HG03439 (cell line): ENCODE results near the gene PAMR1.

Experiments
- ATAC-seq: cut with Tn5 transposase; IDR thresholded peaks from one replicate; pipeline ENCODE4 v1.9.1; 2021; ENCODE audit warnings: mild to moderate bottlenecking, moderate library complexity; ENCODE audit not compliant: unreplicated experiment

PAMR1 gene

DNA sequence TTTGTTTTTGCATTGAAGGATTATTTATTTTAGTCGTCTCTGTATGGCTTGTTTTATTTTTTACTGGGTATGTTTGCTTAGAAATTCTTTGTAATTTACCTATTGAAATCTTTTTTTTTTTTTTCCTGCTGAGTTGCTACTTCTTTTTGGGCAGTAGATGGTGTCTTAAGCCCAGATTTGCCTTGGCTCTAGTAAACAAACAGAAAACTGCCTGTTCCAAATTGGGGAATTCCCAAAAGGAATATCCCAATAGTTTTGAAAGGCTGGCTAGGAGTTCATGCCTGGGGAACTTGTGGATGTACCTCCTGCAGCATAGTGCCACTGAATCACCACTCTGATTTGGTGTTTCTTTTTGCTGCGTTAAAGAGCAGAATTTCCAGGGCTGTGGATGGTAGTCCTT, 17.7 kb downstream of the PAMR1 start:
- ATAC-seq = no peak

DNA sequence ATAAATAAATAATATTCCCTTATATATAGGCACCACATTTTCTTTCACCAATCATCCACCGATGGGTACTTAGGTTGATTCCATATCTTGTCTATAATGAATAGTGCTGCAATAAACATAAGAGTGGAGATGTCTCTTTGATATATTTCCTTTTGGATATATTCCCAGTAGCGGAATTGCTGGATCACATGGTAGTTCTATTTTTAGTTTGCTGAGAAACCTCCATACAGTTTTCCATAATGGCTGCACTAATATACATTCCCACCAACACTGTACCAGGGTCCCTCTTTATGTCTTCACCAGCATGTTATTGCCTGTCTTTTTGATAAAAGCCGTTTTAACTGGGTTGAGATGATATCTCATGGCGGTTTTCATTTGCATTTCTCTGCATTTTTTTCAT, 23.6 kb downstream of the PAMR1 start:
- ATAC-seq = no peak

DNA sequence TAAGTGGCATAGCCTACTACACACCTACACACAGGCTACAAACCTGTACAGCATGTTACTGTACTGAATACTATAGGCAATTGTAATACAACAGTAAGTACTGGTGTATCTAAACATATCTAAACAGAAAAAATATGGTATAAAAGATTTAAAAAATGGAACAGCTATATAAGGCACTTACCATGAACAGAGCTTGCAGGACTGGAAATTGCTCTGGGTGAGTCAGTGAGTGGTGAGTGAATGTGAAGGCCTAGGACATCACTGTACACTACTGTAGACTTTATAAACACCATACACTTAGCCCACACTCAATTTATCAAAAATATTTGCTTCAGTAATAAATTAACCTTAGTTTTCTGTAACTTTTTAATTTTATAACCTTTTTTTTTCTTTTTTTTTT, 24.7 kb downstream of the PAMR1 start:
- ATAC-seq = no peak

DNA sequence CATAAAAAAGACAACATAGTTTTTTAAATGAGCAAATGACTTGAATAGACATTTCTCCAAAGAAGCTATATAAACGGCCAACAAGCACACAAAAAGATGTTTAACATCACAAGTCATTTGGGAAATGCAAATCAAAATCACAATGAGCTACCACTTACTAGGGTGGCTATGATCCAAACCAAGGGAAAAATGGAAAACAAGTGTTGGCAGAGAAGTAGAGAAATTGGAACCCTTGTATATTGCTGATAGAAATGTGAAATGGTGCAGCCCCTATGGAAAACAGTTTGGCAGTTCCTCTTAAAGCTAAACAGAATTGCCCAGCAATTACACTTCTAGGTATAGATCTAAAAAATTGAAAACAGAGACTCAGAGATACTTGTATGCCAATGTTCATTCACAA, 29.0 kb downstream of the PAMR1 start:
- ATAC-seq = no peak

DNA sequence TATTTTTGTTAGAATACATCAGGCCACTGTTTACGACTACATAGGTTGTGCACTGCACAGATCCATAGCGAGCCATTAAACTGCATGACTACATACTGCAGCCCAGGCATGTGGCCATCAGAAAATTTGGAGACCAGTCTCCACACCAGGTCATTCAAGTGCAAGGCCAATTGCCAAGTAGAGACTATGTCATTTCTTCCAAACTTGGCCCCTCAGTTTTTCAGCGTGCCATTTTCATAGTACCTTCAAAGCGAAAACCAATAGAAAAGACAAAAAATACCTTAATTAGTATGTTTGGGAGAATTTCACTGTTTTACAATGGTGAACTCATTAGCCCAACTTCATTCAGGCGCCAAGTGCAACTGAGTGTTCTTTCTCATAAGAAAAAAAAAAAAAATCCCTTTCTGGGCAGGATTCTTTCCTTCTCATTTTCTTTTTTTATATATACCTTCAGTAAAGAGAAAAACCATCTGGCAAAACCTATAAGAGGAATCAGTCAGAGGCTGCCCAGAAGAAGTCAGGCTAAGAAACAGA, 30.4 kb downstream of the PAMR1 start:
- no peak for ATAC-seq

DNA sequence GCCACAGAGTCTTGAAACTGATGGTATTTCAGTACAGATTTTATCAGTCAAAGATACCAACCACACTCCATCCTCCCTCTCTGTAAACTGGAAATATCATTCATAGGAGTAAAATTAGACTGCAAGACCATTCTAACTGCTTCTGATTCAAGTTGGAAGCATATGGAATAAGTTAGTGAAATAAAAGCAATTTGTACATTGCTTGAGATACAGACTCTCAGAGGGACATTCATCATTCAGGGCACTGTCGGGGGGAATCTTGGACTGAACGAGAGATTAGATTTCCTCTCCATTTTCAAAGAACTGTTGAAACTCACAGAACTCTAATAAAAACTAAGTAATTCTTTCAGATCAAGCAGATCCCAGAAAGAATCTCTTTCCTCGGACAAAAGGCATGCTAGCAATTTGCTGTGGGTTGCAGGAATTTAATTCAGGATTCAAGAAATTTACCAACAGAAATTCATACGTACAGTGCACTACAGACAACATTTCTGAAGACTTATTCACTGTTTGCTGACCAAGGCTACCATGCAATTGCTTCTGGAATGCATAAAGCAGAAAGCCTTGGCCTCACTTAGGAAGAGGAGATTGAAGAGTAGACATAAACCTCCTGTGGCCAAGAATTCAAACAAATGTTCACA, 34.1 kb downstream of the PAMR1 start:
- no peak for ATAC-seq

DNA sequence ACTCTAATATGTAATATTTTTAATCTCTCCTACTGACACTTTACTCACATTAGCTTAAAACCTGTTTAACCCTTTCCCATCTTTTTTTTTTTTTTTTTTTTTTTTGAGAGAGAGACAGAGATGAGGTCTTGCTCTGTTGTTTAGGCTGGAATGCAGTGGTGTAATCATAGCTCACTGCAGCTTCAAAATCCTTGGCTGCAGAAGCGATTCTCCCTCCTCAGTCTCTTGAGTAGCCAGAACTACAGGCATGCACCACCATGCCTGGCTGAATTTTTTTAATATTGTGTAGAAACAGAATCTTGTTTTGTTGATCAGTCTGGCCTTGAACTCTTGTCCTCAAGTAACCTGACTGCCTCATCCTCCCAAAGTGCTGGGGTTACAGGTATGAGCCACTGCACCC, 37.3 kb downstream of the PAMR1 start:
- no peak for ATAC-seq

DNA sequence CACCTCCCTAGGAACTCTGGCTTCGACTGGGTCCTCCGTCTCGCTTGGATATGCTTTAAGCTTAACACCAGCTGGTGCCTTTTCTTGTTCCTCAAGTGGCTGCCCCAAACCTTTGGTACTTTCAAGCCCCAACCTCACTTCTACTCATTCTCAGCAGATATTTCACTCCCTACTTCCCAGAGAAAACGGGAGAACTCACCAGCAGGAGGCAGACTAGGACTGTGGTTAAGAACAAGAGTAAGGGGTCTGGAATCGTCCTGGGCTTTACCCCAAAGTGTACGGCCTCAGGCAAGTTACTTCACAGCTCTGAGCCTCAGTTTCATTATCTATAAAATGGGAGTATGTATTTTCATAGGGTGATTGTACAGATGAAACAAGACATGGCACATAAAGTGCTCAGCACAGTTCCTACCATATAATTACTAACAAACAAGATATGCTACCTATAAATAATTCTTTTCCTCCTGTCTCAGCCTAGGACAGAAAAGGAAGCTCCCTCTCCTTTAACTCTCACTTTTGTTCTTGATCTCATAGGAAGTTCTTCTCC, 37.8 kb downstream of the PAMR1 start:
- no peak for ATAC-seq

DNA sequence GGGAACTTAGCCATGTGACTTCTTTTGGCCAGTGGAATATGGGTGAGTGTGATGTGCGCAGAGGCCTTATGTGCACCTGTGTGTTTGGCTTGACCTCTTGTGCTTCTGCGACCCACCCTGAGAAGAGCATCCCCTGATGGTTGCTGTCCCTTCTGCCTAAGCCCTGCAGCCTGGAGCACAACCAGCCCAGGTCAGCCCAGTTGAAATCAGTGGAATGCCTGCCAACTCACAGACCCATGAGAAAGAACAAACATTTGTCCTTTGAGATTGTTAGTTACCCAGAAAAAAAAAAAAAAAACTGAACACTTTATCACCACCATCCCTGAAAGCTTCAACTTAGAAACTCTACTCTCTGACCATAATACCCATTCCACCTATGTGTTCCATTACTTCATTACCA, 38.5 kb downstream of the PAMR1 start:
- no peak for ATAC-seq

DNA sequence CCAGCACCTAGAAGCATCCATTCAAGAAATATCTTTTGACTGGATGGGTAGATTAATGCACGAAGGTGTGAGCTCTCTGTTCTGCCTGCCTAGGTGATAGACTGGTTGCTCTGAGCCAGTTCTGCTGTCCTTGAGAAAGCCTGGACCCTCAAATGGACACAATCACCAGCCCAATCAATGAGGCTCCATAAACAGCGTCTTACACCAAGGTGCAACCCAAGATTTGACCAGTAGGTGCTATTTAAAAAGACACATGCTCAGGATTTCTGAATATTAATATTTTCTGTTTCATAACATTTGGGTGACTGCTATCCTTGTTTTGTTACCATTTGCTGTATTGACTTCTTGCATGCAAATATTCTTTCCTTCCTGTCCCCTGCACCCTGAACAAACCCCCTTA, 39.0 kb downstream of the PAMR1 start:
- ATAC-seq = no peak

DNA sequence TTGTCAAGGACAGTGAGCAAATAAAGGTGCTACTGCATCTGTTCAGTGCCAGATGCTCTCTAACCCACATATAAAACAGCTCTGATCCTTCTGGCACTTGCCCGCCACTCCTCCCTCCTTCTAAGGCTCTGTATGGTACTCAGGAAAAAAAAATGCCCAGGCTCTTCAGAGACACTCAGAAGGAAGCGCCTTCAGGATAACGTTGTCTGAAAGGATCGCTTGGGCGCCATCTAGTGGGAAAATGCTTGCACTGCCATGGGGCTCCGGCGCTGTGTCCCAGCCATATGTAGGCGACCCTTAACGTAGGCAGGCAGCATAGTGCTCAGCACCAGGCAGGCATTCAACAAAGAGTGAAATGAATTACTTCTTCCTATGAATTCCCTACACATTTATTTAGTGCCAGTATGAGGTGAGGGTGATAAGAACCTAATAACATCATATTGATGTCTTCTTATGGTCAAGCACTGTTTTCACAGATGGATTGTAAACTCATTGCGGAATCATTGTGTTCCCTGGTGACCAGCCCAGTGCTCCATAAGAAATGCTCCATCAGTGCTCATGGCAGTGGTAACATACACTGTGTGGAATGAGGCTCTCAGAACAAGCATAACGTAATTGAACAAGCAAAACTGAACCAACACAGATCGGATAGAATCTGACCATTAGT, 39.6 kb downstream of the PAMR1 start:
- ATAC-seq = peak; percentile 74

DNA sequence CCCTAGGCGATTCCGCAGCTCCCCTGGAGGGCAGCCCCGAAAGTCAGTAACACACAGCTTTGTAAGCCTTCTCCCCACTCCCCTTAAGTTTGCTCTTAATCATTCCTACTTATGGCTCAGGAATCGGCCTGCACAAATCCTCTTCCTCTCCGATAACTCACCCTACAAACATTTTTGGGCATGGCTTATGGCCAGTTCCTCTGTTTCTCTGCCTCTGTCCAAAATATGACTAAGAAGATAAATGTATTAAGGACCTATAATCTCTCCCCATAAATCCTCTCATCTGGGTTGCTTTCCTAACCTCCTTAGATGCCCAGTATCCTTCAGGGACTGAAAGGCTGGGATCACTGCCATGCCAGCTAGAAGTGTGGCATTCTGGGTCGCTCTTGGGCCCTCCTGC, 41.0 kb downstream of the PAMR1 start:
- ATAC-seq = no peak

DNA sequence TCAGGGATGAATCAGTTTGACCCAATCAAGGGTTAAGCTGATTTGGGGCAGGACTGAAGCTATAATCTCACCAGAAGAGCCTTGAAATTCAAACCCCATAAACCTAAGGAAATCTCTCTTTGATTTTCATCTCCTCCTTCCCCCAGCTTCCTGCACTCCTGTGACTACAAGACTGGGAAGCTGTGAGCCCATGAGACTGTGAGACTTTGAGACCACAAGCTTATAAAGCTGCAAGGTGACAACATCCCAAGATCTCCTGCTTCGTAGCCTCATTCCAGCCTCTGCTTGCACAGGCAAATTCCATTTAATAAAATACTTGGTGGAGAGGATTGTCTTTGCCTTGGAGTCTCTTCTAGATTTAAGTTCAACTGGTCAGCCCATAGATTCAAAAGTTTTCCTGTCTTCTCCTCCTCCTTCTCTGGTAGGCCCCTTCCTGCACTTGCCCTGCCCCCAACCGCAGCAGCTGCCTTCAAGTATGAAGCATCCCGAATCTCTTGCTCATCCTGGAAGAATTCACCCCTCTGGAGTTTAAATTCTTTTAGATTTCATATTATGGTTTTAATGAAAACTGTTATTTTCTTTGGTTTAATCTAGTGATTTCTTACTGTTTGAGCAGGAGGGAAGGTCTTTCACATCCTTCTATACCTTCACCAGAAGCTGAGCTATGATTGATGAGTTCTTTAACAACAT, 42.1 kb downstream of the PAMR1 start:
- ATAC-seq = no peak

DNA sequence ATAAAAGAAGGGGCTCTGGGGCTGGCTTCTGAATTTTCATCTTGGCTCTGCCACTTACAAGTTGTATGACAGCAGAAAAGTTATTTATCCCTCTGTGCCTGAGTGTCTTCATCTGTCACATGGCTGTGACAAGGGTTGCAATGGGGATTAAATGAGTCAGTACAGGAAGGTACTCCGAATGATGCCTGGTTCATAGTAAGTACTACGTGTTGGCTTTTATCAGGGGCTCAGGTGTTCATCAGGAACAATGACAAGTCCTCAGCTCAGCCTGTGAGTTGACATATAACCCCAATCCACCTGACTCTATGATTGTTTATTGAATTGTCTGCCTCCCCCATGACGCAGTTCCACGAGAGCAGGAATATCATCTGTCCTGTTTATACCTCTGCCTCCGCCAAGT, 45.7 kb downstream of the PAMR1 start:
- no peak for ATAC-seq

DNA sequence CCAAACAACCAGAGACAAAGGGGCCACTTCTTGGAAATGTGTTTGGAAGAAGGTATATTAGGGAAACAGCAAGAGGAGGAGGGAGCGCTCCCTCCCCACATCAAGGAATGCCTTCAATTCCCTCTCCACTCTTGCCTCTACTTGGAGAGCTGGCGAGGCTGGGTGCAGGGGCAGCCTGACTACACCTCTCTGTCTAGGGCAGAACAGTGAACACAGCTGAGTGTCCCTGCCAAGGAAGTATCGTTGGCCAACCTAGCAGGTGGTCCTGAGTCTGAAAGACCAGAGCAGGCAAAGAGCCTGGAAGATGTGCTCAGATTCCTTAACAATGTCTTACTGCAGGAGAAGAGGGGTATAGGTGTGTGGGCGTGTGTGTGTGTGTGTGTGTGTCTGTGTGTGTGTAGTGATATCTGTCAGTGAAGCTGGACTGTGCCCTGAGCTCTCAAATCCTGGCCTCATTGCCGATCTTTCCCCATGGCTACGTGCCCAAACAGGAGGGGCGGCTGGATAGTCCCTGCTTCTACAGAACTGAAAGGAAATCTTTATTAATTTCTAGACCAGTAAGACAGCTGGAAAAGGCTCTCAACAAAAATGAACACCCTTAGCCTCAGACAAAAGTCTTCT, 46.8 kb downstream of the PAMR1 start:
- no peak for ATAC-seq

DNA sequence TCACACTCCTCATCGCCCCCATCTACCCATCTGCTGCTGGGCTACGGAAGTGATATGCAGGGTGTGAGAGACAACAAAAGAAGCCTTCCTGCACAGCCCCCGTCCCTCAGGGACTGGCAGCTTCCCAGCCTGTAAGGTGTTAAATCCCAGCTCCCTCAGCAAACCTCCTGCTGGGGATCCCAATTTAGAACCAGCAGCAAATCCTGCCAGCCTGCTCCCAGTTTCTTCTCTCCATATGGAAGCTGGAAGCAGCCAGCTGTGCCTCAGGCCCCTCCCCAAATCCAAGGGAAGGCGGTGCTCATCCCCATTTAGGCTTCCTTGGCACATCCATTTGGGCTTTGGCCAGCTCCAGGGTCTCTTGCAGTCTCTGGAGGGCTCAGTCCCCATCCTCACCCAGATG, 47.5 kb downstream of the PAMR1 start:
- ATAC-seq = no peak

DNA sequence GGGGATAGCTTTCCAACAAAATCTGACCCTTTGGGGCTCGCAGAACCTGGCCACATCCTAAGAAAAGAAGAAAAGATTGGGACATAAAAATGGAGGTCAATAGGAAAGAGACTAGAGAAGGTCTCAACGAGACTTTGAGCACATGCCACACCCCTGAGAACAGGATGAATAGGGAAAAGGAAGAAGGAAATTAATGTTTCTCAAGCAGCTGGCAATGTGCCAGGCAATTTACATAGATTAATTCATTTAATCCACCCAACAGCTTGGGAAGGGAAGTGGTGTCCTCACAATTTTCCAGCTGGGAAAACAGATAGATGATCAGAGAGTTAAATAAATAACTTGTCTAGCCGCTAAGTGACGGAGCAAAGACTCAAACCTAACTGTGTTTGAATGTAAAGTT, 50.7 kb downstream of the PAMR1 start:
- ATAC-seq = no peak

DNA sequence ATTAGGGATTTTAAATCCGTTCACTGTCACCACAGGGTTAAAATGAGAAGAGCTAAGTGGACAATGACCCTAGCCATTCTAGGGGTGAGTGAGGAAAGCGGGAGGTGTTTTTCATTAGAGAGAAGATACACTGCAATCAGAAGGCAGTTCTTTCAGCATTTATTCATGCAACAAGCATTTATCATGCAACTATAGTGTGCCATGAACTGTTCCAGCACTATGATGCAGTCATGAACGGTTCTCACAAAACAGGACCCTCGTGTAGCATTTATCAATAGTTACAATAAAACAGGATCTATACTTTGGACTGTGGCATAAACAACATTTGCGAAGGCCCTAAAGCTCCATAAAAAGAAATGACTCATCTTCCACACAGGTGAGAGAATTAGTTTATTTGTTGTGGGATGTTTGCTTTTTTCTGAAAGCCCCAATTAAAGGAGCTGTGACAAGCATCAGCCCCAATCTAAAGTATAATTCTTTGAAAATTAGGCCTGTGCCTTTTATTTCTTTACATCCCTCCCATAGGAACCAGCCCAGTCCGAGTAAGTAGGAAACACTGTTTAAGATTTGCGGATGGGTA, 51.5 kb downstream of the PAMR1 start:
- no peak for ATAC-seq

DNA sequence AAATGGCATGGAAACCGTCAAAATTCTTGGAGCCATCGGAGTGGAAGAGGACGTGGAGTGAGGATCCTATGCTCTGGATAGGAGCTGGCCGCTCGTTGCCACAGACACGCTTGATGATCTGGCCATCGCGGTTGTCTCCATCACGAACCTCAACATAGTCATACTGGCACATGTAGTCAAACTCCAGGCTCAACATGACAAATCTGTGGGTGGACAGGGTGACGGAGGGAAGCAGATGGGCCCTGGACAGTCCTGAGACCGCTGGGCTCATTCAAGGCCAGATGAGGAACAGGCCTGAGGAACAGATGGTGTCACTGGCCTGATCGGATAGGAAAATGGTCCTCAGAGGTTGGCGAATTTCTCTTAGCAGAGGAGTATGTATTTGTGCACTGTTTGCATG, 54.8 kb downstream of the PAMR1 start:
- ATAC-seq = no peak

DNA sequence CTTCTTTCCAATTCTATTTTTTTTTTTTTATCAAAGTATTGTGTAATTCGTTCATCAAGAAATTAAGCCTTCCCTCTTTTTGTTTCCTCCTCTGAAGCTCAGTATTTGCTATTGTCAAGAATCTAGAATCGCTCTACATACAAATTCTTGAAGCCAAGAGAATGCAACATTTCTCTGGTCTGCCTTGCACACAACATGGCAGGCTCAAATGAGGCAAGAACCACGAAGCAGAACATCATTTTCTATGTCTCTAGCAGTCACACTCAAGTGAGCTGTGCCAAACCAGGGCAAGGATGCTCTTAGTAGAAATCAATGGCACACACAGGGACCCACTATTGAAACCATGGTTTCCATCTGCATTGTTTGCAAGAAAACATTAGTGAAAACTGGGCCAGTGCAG, 59.4 kb downstream of the PAMR1 start:
- no peak for ATAC-seq

DNA sequence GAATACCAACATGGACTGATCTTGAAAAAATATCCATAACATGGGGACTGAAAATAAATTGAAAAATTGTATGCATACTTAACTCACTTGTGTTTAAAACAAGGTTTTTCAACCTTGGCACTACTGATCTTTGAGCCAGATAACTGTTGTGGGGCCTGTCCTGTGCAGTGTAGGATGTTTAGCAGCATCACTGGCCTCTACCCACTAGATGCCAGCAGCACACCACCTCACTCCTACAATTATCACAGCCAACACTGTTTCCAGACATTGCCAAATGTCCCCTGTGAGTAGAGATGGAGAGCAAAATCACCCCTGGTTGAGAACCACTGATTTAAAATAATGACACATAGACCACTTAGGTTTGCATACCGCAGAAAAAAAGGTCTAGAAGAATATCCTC, 61.1 kb downstream of the PAMR1 start:
- no peak for ATAC-seq
